ENCODE data around the gene NYNRIN. TPM values are rescaled to one million over a fixed set of nuclear protein-coding genes. Genes with fewer than 3 reads are reported as not detected.

The NYNRIN gene
- polyA plus RNA-seq, 1 donor from 2014 or later = 5.7 TPM

- Histone ChIP-seq H3K9ac (ENCODE audit: low read length) (no peak overlapping the region), H2AFZ (ENCODE audit: low read depth, low read length) (no peak overlapping the region), H3F3A (ENCODE audit: insufficient read depth, low read length, poor library complexity, severe bottlenecking) (no peaks in the 10 kb centered on the region), H3K4me2 (ENCODE audit: low read length) (no peak overlapping the region), H3K9me3 (ENCODE audit: low read length) (no peaks in the 10 kb centered on the region), H4K20me1 (ENCODE audit: insufficient read depth) (no peaks in the 10 kb centered on the region), H3K27me3 (ENCODE audit: insufficient read depth, low read depth, low read length) (no peaks in the 10 kb centered on the region), H3K79me2 (replicated peaks; ENCODE audit: insufficient read depth, low read length) (no peaks in the 10 kb centered on the region), H3K4me3 (ENCODE audit: low read length) (no peak overlapping the region), H3K36me3 (ENCODE audit: insufficient read depth, low read length) (no peaks in the 10 kb centered on the region), H3K9me2 (ENCODE audit: insufficient read depth, low read length) (no peaks in the 10 kb centered on the region), H3K27ac (ENCODE audit: low read length) (no peak overlapping the region)
- TF ChIP-seq MXI1 (conservative IDR thresholded peaks at IDR 0.05; ENCODE audit: poor library complexity, severe bottlenecking) = no peak
- no peak for TF ChIP-seq EP300 (conservative IDR thresholded peaks at IDR 0.05; ENCODE audit: poor library complexity, severe bottlenecking)
- no peak for TF ChIP-seq TAF1 (IDR thresholded peaks at IDR 0.05; ENCODE audit: low read depth)
- TF ChIP-seq CTCF (IDR thresholded peaks at IDR 0.05; ENCODE audit: poor library complexity, severe bottlenecking) = peak; percentile 40
- peak; percentile 17 for TF ChIP-seq RAD21 (conservative IDR thresholded peaks at IDR 0.05)
- TF ChIP-seq, protein P1, sequence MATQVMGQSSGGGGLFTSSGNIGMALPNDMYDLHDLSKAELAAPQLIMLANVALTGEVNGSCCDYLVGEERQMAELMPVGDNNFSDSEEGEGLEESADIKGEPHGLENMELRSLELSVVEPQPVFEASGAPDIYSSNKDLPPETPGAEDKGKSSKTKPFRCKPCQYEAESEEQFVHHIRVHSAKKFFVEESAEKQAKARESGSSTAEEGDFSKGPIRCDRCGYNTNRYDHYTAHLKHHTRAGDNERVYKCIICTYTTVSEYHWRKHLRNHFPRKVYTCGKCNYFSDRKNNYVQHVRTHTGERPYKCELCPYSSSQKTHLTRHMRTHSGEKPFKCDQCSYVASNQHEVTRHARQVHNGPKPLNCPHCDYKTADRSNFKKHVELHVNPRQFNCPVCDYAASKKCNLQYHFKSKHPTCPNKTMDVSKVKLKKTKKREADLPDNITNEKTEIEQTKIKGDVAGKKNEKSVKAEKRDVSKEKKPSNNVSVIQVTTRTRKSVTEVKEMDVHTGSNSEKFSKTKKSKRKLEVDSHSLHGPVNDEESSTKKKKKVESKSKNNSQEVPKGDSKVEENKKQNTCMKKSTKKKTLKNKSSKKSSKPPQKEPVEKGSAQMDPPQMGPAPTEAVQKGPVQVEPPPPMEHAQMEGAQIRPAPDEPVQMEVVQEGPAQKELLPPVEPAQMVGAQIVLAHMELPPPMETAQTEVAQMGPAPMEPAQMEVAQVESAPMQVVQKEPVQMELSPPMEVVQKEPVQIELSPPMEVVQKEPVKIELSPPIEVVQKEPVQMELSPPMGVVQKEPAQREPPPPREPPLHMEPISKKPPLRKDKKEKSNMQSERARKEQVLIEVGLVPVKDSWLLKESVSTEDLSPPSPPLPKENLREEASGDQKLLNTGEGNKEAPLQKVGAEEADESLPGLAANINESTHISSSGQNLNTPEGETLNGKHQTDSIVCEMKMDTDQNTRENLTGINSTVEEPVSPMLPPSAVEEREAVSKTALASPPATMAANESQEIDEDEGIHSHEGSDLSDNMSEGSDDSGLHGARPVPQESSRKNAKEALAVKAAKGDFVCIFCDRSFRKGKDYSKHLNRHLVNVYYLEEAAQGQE (IDR thresholded peaks at IDR 0.05; ENCODE audit: borderline replicate concordance) = no peak
- no peak for TF ChIP-seq POLR2AphosphoS5 (IDR thresholded peaks at IDR 0.05)
- TF ChIP-seq SMC3 (conservative IDR thresholded peaks at IDR 0.05; ENCODE audit: poor library complexity) = no peak
- TF ChIP-seq EZH2 (IDR thresholded peaks at IDR 0.05; ENCODE audit: borderline replicate concordance, insufficient read depth, low read length, poor library complexity, severe bottlenecking) = no peak
Observed at GRCh38 chr14:24411443-24412389, 12.9 kb downstream of the NYNRIN start.

DNA sequence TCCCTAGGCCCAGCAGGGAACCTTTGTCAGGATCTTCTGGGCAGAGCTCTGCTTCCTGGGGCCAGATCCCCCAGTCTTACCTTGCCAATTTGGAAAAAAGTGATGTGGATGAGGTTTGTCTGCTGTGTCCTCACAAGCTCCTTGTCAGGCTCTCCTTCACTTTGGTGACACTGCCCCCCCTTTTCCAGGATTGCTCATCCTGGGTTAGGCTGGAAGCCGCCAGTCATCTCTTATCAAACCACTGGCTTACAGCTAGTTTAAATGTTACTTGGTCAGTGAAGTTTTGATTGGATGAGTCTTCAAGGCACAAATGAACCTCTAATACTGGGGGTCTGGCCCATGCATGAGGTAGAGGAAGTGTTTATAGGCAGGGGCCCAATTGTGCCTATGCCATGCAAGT is 15.3 kb downstream of the NYNRIN start:
- no peak overlapping the region for H3K27ac ChIP-seq (ENCODE audit: low read length)
- H3K79me2 ChIP-seq (replicated peaks; ENCODE audit: insufficient read depth, low read length) = no peaks in the 10 kb centered on the region
- no peak overlapping the region for H2AFZ ChIP-seq (ENCODE audit: low read depth, low read length)
- no peak for TF ChIP-seq CTCF (IDR thresholded peaks at IDR 0.05; ENCODE audit: poor library complexity, severe bottlenecking)
- TF ChIP-seq POLR2AphosphoS5 (IDR thresholded peaks at IDR 0.05) = no peak
- no peak for TF ChIP-seq SMC3 (conservative IDR thresholded peaks at IDR 0.05; ENCODE audit: poor library complexity)
- no peak for TF ChIP-seq EZH2 (IDR thresholded peaks at IDR 0.05; ENCODE audit: borderline replicate concordance, insufficient read depth, low read length, poor library complexity, severe bottlenecking)
- no peak for TF ChIP-seq EP300 (conservative IDR thresholded peaks at IDR 0.05; ENCODE audit: poor library complexity, severe bottlenecking)
- TF ChIP-seq, protein P1 (IDR thresholded peaks at IDR 0.05; ENCODE audit: borderline replicate concordance) = no peak
- TF ChIP-seq MXI1 (conservative IDR thresholded peaks at IDR 0.05; ENCODE audit: poor library complexity, severe bottlenecking) = no peak
- TF ChIP-seq RAD21 (conservative IDR thresholded peaks at IDR 0.05) = no peak
- TF ChIP-seq TAF1 (IDR thresholded peaks at IDR 0.05; ENCODE audit: low read depth) = no peak
- no peak overlapping the region for H3K9ac ChIP-seq (ENCODE audit: low read length)
- no peaks in the 10 kb centered on the region for H3K9me2 ChIP-seq (ENCODE audit: insufficient read depth, low read length)
- no peaks in the 10 kb centered on the region for H4K20me1 ChIP-seq (ENCODE audit: insufficient read depth)
- no peak overlapping the region for H3K4me3 ChIP-seq (ENCODE audit: low read length)
- no peaks in the 10 kb centered on the region for H3K9me3 ChIP-seq (ENCODE audit: low read length)
- no peaks in the 10 kb centered on the region for H3K27me3 ChIP-seq (ENCODE audit: insufficient read depth, low read depth, low read length)
- no peak overlapping the region for H3K4me2 ChIP-seq (ENCODE audit: low read length)
- H3F3A ChIP-seq (ENCODE audit: insufficient read depth, low read length, poor library complexity, severe bottlenecking) = no peaks in the 10 kb centered on the region
- H3K36me3 ChIP-seq (ENCODE audit: insufficient read depth, low read length) = no peaks in the 10 kb centered on the region

Data from neural cell (in vitro differentiated cells).